Measurements from ENCODE around the gene FRMD4A.

GRCh38 chr10:14173706-14174594 is 156.8 kb downstream of the FRMD4A start:
- TF ChIP-seq POLR2AphosphoS5 (IDR thresholded peaks at IDR 0.05): no peak
- TF ChIP-seq, protein P1, sequence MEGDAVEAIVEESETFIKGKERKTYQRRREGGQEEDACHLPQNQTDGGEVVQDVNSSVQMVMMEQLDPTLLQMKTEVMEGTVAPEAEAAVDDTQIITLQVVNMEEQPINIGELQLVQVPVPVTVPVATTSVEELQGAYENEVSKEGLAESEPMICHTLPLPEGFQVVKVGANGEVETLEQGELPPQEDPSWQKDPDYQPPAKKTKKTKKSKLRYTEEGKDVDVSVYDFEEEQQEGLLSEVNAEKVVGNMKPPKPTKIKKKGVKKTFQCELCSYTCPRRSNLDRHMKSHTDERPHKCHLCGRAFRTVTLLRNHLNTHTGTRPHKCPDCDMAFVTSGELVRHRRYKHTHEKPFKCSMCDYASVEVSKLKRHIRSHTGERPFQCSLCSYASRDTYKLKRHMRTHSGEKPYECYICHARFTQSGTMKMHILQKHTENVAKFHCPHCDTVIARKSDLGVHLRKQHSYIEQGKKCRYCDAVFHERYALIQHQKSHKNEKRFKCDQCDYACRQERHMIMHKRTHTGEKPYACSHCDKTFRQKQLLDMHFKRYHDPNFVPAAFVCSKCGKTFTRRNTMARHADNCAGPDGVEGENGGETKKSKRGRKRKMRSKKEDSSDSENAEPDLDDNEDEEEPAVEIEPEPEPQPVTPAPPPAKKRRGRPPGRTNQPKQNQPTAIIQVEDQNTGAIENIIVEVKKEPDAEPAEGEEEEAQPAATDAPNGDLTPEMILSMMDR (IDR thresholded peaks at IDR 0.05): no peak

All from stomach (tissue), 4 donors.